Chondrocyte (in vitro differentiated cells): ENCODE results near the gene RAB5B. TPM values are rescaled to one million over a fixed set of nuclear protein-coding genes. Genes with fewer than 3 reads are reported as not detected.

Source experiments
- DNase-seq: peaks from one replicate; pipeline ENCODE4 v3.0.0; 2021; ENCODE audit warnings: mixed read lengths, low spot score
- H3K27ac Mint-ChIP-seq: one replicate; pipeline ENCODE4 v1.8.0; 2021; ENCODE audit warnings: mild to moderate bottlenecking, moderate library complexity, mixed read lengths; ENCODE audit not compliant: unreplicated experiment
- H3K27me3 Mint-ChIP-seq: 2 replicates; pipeline ENCODE4 v1.8.0; 2021; ENCODE audit warnings: low read depth, mixed read lengths
- H3K36me3 Mint-ChIP-seq: 2 replicates; pipeline ENCODE4 v1.8.0; 2021; ENCODE audit warnings: low read depth, mixed read lengths
- H3K4me1 Mint-ChIP-seq: 2 replicates; pipeline ENCODE4 v1.8.0; 2021; ENCODE audit warnings: low read depth, mild to moderate bottlenecking, mixed read lengths
- H3K4me3 Mint-ChIP-seq: one replicate; pipeline ENCODE4 v1.8.0; 2021; ENCODE audit warnings: mild to moderate bottlenecking, moderate library complexity, mixed read lengths; ENCODE audit not compliant: unreplicated experiment
- H3K9me3 Mint-ChIP-seq: 2 replicates; pipeline ENCODE4 v1.8.0; 2021; ENCODE audit warnings: low read depth, mixed read lengths
- CTCF ChIP-seq: fragments of 200-600 bp; sonication (generic); IDR thresholded peaks from 2 replicates; pipeline ENCODE4 v1.5.0; 2021; ENCODE audit warnings: antibody characterized with exemption, mild to moderate bottlenecking, moderate library complexity
- total RNA-seq: library from RNA; stranded (reverse); gene quantifications from 3 replicates; pipeline ENCODE4 v1.2.1, GENCODE V29; 2021

Gene RAB5B
- total RNA-seq, 1 donor from 2014 or later = 105 TPM

DNA sequence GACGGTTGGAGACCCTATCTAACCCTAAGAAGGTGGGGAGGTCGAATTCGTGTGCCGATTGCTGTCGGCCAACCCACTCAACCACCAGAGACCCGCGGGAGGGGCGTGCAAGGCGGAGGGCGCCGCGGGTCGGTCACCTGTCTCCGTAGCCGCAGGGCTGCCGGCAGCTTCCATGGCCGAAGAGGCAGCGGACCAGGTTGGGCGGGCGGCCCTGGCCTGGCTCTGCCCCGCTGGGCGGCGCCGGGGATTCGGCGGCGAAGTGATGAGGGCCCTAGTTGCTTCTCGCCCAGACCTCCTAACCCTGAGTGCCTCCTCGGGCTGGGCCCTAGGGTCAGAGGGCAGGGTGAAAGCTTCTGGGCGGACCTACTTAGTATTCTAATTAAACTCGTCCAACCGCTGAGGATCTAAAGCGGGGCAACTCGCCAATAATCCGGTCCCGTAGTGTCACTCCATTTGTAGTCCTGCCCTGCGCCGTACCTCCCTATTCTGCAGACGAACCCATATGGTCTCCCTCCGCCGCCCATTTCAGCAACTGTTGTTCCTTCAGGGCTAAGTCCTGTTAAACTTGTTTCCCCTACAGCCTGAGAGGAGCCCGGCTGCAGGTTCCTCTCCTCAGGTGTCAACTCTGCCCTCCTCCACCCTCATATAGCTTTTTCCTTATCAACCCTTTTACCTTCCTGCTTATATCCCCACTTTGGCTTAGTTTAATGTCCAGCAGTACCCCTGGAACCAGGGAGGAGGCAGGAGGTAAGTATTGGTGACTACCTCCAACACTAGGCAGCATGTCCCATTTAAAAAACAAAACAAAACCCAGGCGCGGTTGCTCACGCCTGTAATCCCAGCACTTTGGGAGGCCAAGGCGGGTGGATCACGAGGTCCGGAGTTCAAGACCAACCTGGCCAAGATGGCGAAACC is 46.0 kb upstream of the RAB5B start, which contains the start of gene PYM1:
PYM1 (minus strand) TSS at position 307 of the 915 bp plus-strand sequence; CDS start at position 174, 133 bp downstream.
- Mint-ChIP-seq H3K9me3 (no peaks in the 10 kb centered on the region), H3K27me3 (no peaks in the 10 kb centered on the region), H3K27ac (peak within 1 kb of the TSS; percentile 98), H3K4me3 (peak within 1 kb of the TSS; percentile 90), H3K36me3 (peaks cover 2% of the 10 kb centered on the region), H3K4me1 (peaks cover 52% of the 10 kb centered on the region)
- no peak for TF ChIP-seq CTCF
- DNase-seq = no peak

- TF ChIP-seq CTCF = no peak
- Mint-ChIP-seq H3K4me3 (peak overlapping the region; percentile 41), H3K4me1 (peaks cover 64% of the 10 kb centered on the region), H3K9me3 (no peaks in the 10 kb centered on the region), H3K27me3 (no peaks in the 10 kb centered on the region), H3K36me3 (no peaks in the 10 kb centered on the region), H3K27ac (peak overlapping the region; percentile 66)
- no peak for DNase-seq
These were observed 44.5 kb upstream of the RAB5B start for GRCh38 chr12:55929306-55929791.

DNA sequence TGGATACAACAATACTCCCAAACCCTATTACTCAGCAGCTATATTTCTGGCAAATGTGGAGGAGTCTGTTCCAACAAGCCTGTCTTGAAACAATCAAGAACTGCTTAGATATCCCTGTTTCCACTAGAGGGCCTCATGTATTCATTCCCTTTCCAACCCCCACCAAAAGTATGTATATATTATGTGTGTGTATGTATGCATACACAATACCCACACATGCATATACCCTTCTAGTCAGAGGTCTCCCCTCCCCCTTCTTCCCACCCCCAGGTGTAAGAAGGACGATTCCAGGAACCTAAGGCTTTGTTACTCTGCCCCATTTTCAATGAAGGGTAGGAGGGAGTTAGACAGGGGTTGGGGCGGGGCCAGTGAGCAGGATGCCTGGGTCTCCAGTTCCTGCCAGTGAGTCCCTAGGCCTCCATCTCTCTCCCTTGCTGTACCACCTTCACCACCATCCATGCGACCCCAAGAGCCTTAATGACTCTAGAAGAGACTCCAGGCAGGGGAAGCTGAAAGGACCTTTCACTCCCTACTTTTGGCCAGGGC is 43.0 kb upstream of the RAB5B start, which contains the start of gene DGKA:
DGKA (plus strand) TSS at position 392 of the 546 bp plus-strand sequence. CDS start 5,342 bp downstream, outside the sequence.
- H3K4me3 Mint-ChIP-seq = peak within 1 kb of the TSS; percentile 96
- peak within 1 kb of the TSS; percentile 99 for H3K27ac Mint-ChIP-seq
- peak; percentile 83 for TF ChIP-seq CTCF
- H3K27me3 Mint-ChIP-seq = no peaks in the 10 kb centered on the region
- no peaks in the 10 kb centered on the region for H3K36me3 Mint-ChIP-seq
- H3K9me3 Mint-ChIP-seq = no peaks in the 10 kb centered on the region
- DNase-seq = no peak
- H3K4me1 Mint-ChIP-seq = peaks cover 64% of the 10 kb centered on the region

DNA sequence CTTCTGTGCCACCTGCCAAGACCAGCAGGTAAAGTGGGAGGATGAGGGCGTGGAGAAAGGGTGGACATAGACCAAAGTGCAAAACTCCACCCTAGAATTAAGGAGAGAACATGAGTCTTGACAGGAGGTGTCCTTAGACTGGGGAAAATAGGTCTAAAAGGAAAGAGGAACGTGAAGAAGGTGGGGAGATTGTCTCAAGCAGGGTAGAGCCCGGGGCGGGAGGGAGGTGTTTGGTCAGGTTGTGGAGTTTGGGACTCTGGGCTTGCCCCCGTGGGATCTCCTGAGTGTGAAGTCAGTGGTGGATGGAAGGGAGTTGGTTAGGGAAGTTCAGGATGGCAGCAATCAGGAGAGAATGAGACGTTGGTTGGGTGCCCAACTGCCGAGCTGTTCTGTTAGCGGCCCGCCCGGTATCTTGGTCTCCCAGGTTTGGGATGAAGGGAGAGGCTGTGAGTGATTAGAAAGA is 42.5 kb upstream of the RAB5B start:
- DNase-seq = no peak
- H3K27me3 Mint-ChIP-seq = no peaks in the 10 kb centered on the region
- peak overlapping the region; percentile 99 for H3K27ac Mint-ChIP-seq
- H3K4me3 Mint-ChIP-seq = peak overlapping the region; percentile 96
- H3K36me3 Mint-ChIP-seq = no peaks in the 10 kb centered on the region
- TF ChIP-seq CTCF = no peak
- no peaks in the 10 kb centered on the region for H3K9me3 Mint-ChIP-seq
- H3K4me1 Mint-ChIP-seq = peaks cover 58% of the 10 kb centered on the region
